ENCODE data around the gene WFDC10B. TPM values are rescaled to one million over a fixed set of nuclear protein-coding genes. Genes with fewer than 3 reads are reported as not detected.
"Not testable (repeated sequence)": the region's sequence is repeated elsewhere in the genome, so short reads cannot be mapped to it uniquely, and the experiment has no call there.

The WFDC10B gene
- total and polyA plus RNA-seq, 2 experiments from 2014 or later = not detected

GRCh38 chr20:45670139-45670538, 34.7 kb downstream of the WFDC10B start, which contains the start of gene WFDC11:
Gene WFDC11, minus strand, starts transcription at chr20:45670239. Its CDS starts 19,639 bp downstream, at chr20:45650600.
- no peak for TF ChIP-seq EZH2phosphoT487 (IDR thresholded peaks at IDR 0.05; ENCODE audit: insufficient read depth, low read depth)
- TF ChIP-seq EZH2 (IDR thresholded peaks at IDR 0.05; ENCODE audit: insufficient read depth, poor library complexity, severe bottlenecking) = no peak
- H4K20me1 ChIP-seq (ENCODE audit: insufficient read depth) = no peaks in the 10 kb centered on the region
- no peaks in the 10 kb centered on the region for H3K9me3 ChIP-seq (ENCODE audit: low read depth)
- H3K27ac ChIP-seq = no peak within 1 kb of the TSS
- H2AFZ ChIP-seq = no peak within 1 kb of the TSS
- H3K9me2 ChIP-seq (ENCODE audit: insufficient read depth) = no peaks in the 10 kb centered on the region
- DNase-seq = no peak
- H3K79me2 ChIP-seq (ENCODE audit: insufficient read depth) = no peaks in the 10 kb centered on the region
- no peaks in the 10 kb centered on the region for H3F3A ChIP-seq (ENCODE audit: insufficient read depth)
- no peak within 1 kb of the TSS for H3K4me3 ChIP-seq
- WGBS, 2 experiments (ENCODE audit: low coverage in 1 of 2, low lambda C conversion rate in 2 of 2, missing lambda C conversion rate in 2 of 2) = 39 to 70% methylated on average over 1 of the region's 1 CpG
- H3K9ac ChIP-seq = no peak within 1 kb of the TSS
- H3K4me2 ChIP-seq (ENCODE audit: unreplicated experiment) = no peak within 1 kb of the TSS
- no peaks in the 10 kb centered on the region; the same call in none of the 2 replicates for H3K27me3 ChIP-seq (replicated peaks; ENCODE audit: insufficient read depth)
- no peaks in the 10 kb centered on the region for H3K36me3 ChIP-seq (ENCODE audit: low read depth)
- in situ Hi-C loops (cut with MboI) = no loop called here
- H3K4me1 ChIP-seq (ENCODE audit: insufficient read depth) = no peaks in the 10 kb centered on the region

- H3K4me3 ChIP-seq; H3K9me3 ChIP-seq (ENCODE audit: low read depth); H2AFZ ChIP-seq; DNase-seq; H3K79me2 ChIP-seq (ENCODE audit: insufficient read depth); H3K9me2 ChIP-seq (ENCODE audit: insufficient read depth); H3K4me2 ChIP-seq (ENCODE audit: unreplicated experiment); H3K36me3 ChIP-seq (ENCODE audit: low read depth); H3K27ac ChIP-seq; in situ Hi-C loops (cut with MboI); H3F3A ChIP-seq (ENCODE audit: insufficient read depth); H3K4me1 ChIP-seq (ENCODE audit: insufficient read depth); H3K27me3 ChIP-seq (replicated peaks; ENCODE audit: insufficient read depth); H3K9ac ChIP-seq; H4K20me1 ChIP-seq (ENCODE audit: insufficient read depth): not testable (repeated sequence)
- 21 to 56% methylated on average over 3 of the region's 3 CpGs for WGBS, 2 experiments (ENCODE audit: low coverage in 1 of 2, low lambda C conversion rate in 2 of 2, missing lambda C conversion rate in 2 of 2)
Measured at GRCh38 chr20:45657038-45657437, 47.8 kb downstream of the WFDC10B start.

GRCh38 chr20:45651726-45652125, 53.1 kb downstream of the WFDC10B start:
- H3K36me3 ChIP-seq (ENCODE audit: low read depth); DNase-seq; H4K20me1 ChIP-seq (ENCODE audit: insufficient read depth); H3K4me2 ChIP-seq (ENCODE audit: unreplicated experiment); in situ Hi-C loops (cut with MboI); H3K4me3 ChIP-seq; H3K9me3 ChIP-seq (ENCODE audit: low read depth); H2AFZ ChIP-seq; H3K27me3 ChIP-seq (replicated peaks; ENCODE audit: insufficient read depth); H3K9me2 ChIP-seq (ENCODE audit: insufficient read depth); H3F3A ChIP-seq (ENCODE audit: insufficient read depth); H3K79me2 ChIP-seq (ENCODE audit: insufficient read depth); H3K27ac ChIP-seq; H3K9ac ChIP-seq; H3K4me1 ChIP-seq (ENCODE audit: insufficient read depth): not testable (repeated sequence)
- WGBS, 2 experiments (ENCODE audit: low coverage in 1 of 2, low lambda C conversion rate in 2 of 2, missing lambda C conversion rate in 2 of 2) = 53 to 69% methylated on average over 7 of the region's 7 CpGs

- WGBS, 2 experiments (ENCODE audit: low coverage in 1 of 2, low lambda C conversion rate in 2 of 2, missing lambda C conversion rate in 2 of 2) = 41 to 52% methylated on average over 6 of the region's 6 CpGs
Measured at GRCh38 chr20:45649312-45649863, 55.4 kb downstream of the WFDC10B start.

More at GRCh38 chr20:45649312-45649863, 55.4 kb downstream of the WFDC10B start:
- no peak overlapping the region for H3K4me2 ChIP-seq (ENCODE audit: unreplicated experiment)
- no peak overlapping the region for H3K27ac ChIP-seq
- H3K79me2 ChIP-seq (ENCODE audit: insufficient read depth) = no peaks in the 10 kb centered on the region
- H3K9ac ChIP-seq = no peak overlapping the region
- H3K27me3 ChIP-seq (replicated peaks; ENCODE audit: insufficient read depth) = no peaks in the 10 kb centered on the region; the same call in 1 of the 2 replicates
- no peak for DNase-seq
- H3K9me3 ChIP-seq (ENCODE audit: low read depth) = no peaks in the 10 kb centered on the region
- no peaks in the 10 kb centered on the region for H4K20me1 ChIP-seq (ENCODE audit: insufficient read depth)
- no peaks in the 10 kb centered on the region for H3K4me1 ChIP-seq (ENCODE audit: insufficient read depth)
- no peaks in the 10 kb centered on the region for H3K36me3 ChIP-seq (ENCODE audit: low read depth)
- no peaks in the 10 kb centered on the region for H3K9me2 ChIP-seq (ENCODE audit: insufficient read depth)
- TF ChIP-seq EZH2phosphoT487 (IDR thresholded peaks at IDR 0.05; ENCODE audit: insufficient read depth, low read depth) (no peak), EZH2 (IDR thresholded peaks at IDR 0.05; ENCODE audit: insufficient read depth, poor library complexity, severe bottlenecking) (no peak)
- in situ Hi-C loops (cut with MboI) = no loop called here
- H3K4me3 ChIP-seq = no peak overlapping the region
- no peak overlapping the region for H2AFZ ChIP-seq
- no peaks in the 10 kb centered on the region for H3F3A ChIP-seq (ENCODE audit: insufficient read depth)
